DND-41 (cell line): ENCODE data around the gene CFAP61.

Source experiments
- EZH2 ChIP-seq: IDR thresholded peaks from 3 replicates; pipeline ENCODE4 v1.6.1; 2012; ENCODE audit warnings: borderline replicate concordance, low read depth, mild to moderate bottlenecking, moderate library complexity, low read length, inconsistent platforms; ENCODE audit not compliant: severe bottlenecking
- TF ChIP-seq, protein P1 (sequence below): IDR thresholded peaks from 2 replicates; pipeline ENCODE4 v1.5.1; 2012; ENCODE audit warnings: borderline replicate concordance, low read length, moderate library complexity, mild to moderate bottlenecking; ENCODE audit not compliant: poor library complexity, severe bottlenecking; ENCODE audit errors: extremely low read depth

DNA sequence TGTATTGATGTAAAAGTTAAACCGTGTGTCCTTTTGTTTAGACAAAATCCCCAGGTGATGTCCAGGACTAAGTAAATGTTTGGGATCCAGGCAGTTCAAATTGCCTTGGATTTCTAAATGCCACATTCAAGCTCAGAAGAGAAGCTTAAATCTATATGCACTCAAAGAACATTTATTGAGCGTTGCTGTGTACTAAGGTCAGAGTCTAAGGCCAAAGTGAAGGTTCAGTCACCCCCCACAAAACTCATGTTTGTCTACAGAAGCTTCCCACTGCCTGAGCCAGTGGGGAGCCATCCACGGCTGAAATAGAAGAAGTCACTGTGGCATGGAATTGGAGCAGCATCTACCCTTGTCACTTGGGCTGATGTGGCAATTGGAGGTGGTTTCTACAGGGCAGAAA is 244.8 kb downstream of the CFAP61 start:
- TF ChIP-seq, protein P1, sequence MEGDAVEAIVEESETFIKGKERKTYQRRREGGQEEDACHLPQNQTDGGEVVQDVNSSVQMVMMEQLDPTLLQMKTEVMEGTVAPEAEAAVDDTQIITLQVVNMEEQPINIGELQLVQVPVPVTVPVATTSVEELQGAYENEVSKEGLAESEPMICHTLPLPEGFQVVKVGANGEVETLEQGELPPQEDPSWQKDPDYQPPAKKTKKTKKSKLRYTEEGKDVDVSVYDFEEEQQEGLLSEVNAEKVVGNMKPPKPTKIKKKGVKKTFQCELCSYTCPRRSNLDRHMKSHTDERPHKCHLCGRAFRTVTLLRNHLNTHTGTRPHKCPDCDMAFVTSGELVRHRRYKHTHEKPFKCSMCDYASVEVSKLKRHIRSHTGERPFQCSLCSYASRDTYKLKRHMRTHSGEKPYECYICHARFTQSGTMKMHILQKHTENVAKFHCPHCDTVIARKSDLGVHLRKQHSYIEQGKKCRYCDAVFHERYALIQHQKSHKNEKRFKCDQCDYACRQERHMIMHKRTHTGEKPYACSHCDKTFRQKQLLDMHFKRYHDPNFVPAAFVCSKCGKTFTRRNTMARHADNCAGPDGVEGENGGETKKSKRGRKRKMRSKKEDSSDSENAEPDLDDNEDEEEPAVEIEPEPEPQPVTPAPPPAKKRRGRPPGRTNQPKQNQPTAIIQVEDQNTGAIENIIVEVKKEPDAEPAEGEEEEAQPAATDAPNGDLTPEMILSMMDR: no peak
- TF ChIP-seq EZH2: no peak
